ENCODE measurements around the gene ATN1.

- TF ChIP-seq CTCF (IDR thresholded peaks at IDR 0.05) (no peak), POLR2A (IDR thresholded peaks at IDR 0.05) (no peak)
These were observed 60.3 kb downstream of the ATN1 start for GRCh38 chr12:6987956-6988553.
